BE2C (cell line): Measurements from ENCODE around the gene SND1.

Source experiments
- DNase-seq: peaks from one replicate; pipeline ENCODE4 v3.0.0-alpha.2; 2020
- H3K27me3 ChIP-seq: fragments of 250-450 bp; sonication (Bioruptor Pico); 2 replicates; pipeline ENCODE4 v1.5.1; 2020; ENCODE audit warnings: mild to moderate bottlenecking
- H3K36me3 ChIP-seq: fragments of 250-450 bp; sonication (Bioruptor Pico); 2 replicates; pipeline ENCODE4 v1.5.1; 2020; ENCODE audit warnings: mild to moderate bottlenecking
- H3K4me1 ChIP-seq: fragments of 250-450 bp; sonication (Bioruptor Pico); 2 replicates; pipeline ENCODE4 v1.5.1; 2020
- H3K4me3 ChIP-seq: 2 replicates; pipeline ENCODE4 v1.5.1; 2011; ENCODE audit warnings: low read depth, low read length
- H3K9me3 ChIP-seq: fragments of 250-450 bp; sonication (Bioruptor Pico); 2 replicates; pipeline ENCODE4 v1.5.1; 2020
- CTCF ChIP-seq: IDR thresholded peaks from 2 replicates; pipeline ENCODE4 v1.5.1; 2012; ENCODE audit warnings: mild to moderate bottlenecking, low read depth, low read length

The SND1 gene

GRCh38 chr7:127930341-127931328 lies 278.6 kb downstream of the SND1 start:
- Histone ChIP-seq H3K9me3 (no peaks in the 10 kb centered on the region), H3K27me3 (no peaks in the 10 kb centered on the region), H3K36me3 (peaks cover 31% of the 10 kb centered on the region), H3K4me1 (peaks cover 9% of the 10 kb centered on the region), H3K4me3 (no peak overlapping the region)
- TF ChIP-seq CTCF, result no peak
- DNase-seq, result no peak

- no peak overlapping the region for H3K4me3 ChIP-seq
- peaks cover 5% of the 10 kb centered on the region for H3K4me1 ChIP-seq
- DNase-seq, result no peak
- no peak for TF ChIP-seq CTCF
- H3K9me3 ChIP-seq, result no peaks in the 10 kb centered on the region
- H3K36me3 ChIP-seq, result peaks cover 31% of the 10 kb centered on the region
- no peaks in the 10 kb centered on the region for H3K27me3 ChIP-seq
These were observed 280.1 kb downstream of the SND1 start for GRCh38 chr7:127932076-127932475.

- no peak for DNase-seq
- H3K4me1 ChIP-seq, result 0 out of 2 replicates have a peak, but pooled peaks cover under 1% of the 10 kb centered on the region
- H3K27me3 ChIP-seq, result no peaks in the 10 kb centered on the region
- H3K4me3 ChIP-seq, result no peak overlapping the region
- H3K9me3 ChIP-seq, result no peaks in the 10 kb centered on the region
- no peak for TF ChIP-seq CTCF
- peaks cover 31% of the 10 kb centered on the region for H3K36me3 ChIP-seq
These were observed 280.5 kb downstream of the SND1 start for GRCh38 chr7:127932496-127932895.

- Histone ChIP-seq H3K4me1 (no peaks in the 10 kb centered on the region), H3K4me3 (no peak overlapping the region), H3K27me3 (no peaks in the 10 kb centered on the region), H3K9me3 (no peaks in the 10 kb centered on the region), H3K36me3 (peaks cover 31% of the 10 kb centered on the region)
- no peak for TF ChIP-seq CTCF
- no peak for DNase-seq
These were observed 281.2 kb downstream of the SND1 start for GRCh38 chr7:127933146-127933545.

- peaks cover 24% of the 10 kb centered on the region for H3K36me3 ChIP-seq
- H3K9me3 ChIP-seq, result no peaks in the 10 kb centered on the region
- no peak overlapping the region for H3K4me3 ChIP-seq
- no peak for TF ChIP-seq CTCF
- no peak for DNase-seq
- peaks cover 2% of the 10 kb centered on the region; the same call in 1 of the 2 replicates for H3K4me1 ChIP-seq
- H3K27me3 ChIP-seq, result no peaks in the 10 kb centered on the region
These were observed 282.7 kb downstream of the SND1 start for GRCh38 chr7:127934711-127935110.

- no peak for DNase-seq
- peaks cover 2% of the 10 kb centered on the region; the same call in 1 of the 2 replicates for H3K4me1 ChIP-seq
- H3K4me3 ChIP-seq, result no peak overlapping the region
- H3K36me3 ChIP-seq, result peaks cover 14% of the 10 kb centered on the region
- H3K27me3 ChIP-seq, result no peaks in the 10 kb centered on the region
- no peak for TF ChIP-seq CTCF
- H3K9me3 ChIP-seq, result no peaks in the 10 kb centered on the region
These were observed 283.9 kb downstream of the SND1 start for GRCh38 chr7:127935847-127936376.
